HG02938 (cell line): Measurements from ENCODE around the gene RAD50.
"Not testable (repeated sequence)": the region's sequence is repeated elsewhere in the genome, so short reads cannot be mapped to it uniquely, and the experiment has no call there.

Experiments used
- ATAC-seq: cut with Tn5 transposase; IDR thresholded peaks from one replicate; pipeline ENCODE4 v1.9.1; 2021; ENCODE audit warnings: mild to moderate bottlenecking, moderate library complexity; ENCODE audit not compliant: unreplicated experiment

Gene RAD50

DNA sequence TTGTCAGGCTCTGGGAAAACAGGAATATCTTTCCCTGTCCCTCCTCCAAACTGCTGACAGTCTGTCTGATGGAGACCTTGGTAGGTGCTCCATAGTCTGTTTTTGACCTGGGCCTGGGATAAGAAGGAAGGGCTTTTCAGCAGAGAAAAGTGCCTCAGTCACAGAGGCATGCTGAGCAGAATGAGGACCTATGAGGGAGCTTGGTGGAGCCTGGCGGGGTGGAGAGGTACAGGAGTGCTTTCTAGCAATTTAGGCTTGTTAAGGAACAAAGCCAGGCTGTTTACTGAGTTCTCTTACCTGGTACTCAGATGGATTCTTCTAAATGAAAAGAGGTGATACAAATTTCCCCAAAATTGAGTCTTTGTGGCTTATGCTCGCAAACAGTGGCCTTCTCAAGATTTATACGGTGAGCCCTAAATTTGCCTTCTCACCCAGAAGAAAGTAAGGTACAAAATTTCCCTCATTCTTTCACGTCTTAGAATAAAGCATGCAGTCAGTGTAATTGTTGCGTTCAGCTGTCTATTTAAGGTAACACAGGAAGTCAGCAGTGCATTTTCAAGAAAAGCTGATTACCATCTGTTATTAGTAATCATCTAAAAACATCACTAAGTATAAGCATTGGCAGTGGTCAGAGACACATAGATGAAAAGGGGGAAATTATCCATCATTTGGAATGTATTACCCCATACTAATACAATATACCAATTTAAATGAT, 72.6 kb downstream of the RAD50 start:
- ATAC-seq, result peak; percentile 57

DNA sequence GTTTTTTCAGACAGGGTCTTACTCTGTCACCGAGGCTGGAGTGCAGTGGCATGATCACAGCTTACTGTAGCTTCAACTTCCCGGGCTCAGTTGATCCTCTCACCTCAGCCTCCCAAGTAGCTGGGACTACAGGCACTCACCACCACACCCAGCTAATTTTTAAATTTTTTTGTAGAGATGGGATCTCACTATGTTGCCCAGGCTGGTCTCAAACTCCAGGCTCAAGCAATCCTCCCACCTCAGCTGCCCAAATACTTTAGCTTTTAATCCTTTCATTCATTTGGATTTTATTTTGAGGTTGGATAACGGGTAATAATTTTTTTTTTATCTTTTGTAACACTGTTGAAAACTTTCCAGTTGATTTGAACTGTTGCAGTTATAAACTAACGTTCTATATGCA, 76.8 kb downstream of the RAD50 start:
- not testable (repeated sequence) for ATAC-seq

DNA sequence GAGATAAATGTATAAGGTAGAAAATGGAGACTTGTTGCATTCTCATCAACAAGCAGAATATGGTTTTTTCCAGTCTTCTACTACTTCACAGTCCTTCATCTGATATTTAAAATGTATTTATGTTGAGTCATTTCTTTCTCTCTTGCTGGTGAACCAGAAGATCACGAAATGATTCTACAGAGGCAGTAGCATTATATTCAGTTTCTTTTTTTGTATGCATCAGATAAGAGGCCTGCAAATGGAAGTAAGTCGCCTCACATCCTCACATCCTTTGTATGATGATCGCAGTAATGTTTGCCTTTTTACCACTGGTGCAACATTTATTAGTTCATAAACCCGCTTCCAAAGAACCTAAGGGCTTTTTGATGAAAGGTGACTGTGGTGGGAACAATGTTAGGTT, 79.1 kb downstream of the RAD50 start:
- peak; percentile 48 for ATAC-seq

DNA sequence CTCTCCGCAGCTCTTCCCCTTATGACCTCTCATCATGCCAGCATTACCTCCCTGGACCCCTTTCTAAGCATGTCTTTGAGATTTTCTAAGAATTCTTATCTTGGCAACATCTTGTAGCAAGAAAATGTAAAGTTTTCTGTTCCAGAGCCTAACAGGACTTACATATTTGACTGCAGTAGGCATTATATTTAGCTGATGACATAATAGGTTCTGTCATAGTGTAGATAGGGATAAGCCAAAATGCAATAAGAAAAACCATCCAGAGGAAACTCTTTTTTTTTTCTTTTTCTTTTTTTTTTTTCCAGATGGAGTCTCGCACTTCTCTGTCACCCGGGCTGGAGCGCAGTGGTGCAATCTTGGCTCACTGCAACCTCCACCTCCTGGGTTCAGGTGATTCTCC, 80.5 kb downstream of the RAD50 start:
- no peak for ATAC-seq

DNA sequence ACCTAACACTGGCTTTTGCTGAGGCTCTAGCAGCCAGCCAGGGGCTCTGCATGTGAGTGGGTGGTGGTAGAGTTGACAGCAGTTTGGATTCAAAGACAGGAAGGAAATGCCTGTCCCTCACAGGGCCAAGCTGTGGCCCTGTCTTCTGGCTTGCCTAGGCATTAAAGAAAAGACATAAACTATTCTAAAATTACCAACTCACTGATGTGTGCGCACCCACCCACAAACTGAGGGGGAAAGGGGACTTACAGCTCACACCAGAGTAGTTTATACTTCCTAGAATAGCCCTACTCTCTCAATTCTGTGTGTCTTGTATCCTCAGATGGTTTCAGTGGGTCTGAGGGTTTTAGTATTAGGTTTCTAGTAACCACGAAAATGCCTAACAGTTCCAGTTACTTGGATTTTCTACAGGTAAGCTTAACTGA, 82.9 kb downstream of the RAD50 start:
- peak; percentile 65 for ATAC-seq

DNA sequence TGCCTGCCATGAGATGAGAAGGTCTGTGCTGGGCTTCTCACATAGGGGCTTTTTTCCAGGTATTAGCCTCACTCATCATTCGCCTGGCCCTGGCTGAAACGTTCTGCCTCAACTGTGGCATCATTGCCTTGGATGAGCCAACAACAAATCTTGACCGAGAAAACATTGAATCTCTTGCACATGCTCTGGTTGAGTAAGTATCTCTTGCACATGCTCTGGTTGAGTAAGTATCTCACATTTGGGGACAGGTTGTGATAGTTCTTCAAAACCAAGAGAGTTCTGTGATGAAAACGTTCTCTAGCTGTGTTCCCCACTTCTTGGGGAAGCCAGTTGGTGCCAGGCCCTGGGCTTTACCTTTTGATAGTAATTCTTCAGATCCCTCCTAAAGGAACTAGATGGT, 83.8 kb downstream of the RAD50 start:
- ATAC-seq, result no peak

DNA sequence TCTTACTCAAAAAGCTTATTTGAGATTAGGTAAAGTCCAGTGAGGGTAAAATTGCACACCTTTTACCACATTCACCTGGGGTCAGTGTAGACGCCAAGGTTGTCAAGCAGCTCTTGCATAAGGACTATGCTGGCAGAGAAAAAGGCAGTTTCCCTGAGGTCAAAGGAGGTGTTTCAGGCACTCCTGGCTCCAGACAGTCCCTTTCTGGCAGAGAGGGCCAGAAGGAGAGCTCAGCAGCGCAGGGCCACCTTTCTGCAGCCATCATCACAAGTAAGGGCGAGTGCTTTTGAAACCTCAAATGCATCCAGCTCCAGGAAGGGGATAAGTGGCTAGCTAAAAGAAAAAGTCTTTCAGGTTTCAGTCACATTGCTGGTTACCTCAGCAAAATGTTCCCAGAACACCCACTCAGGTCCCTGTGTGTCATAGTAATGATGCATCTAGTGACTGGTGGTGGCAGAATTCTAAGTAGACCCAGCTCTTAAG, 84.5 kb downstream of the RAD50 start:
- no peak for ATAC-seq

DNA sequence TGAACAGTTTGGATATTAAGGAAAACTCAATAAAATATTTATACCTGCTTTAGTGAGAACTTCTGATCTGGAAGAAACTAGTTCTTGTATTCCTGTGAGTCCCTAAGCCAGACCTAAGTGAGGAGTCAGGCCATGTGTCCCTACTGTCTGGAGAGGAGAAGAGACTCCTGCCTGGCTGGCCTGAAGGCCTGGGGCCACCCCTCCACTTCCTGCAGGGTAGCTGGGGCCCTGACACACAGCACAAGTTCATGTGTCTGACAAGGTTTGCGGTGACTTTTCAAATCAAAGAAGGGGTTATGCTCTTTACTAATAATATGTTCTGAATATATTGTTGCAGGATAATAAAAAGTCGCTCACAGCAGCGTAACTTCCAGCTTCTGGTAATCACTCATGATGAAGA, 85.1 kb downstream of the RAD50 start:
- ATAC-seq, result no peak

DNA sequence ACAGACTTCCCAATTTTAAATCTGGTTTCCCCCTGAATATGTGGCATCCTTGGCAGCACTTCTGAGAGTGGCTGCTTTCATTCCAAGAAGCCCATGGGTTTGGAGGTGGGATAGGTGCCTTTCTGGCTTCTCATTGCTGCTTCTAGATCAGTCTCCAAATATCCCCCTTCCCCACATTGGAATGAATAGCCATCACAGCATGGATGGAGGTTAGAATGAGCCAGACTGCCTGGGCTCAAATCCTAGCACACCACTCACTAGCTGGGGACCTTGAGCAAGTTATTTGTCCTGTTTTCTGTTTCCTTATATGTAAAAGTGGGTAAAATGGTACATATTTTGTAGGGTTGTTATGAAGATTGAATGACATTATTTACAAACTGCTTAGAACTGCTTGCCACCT, 87.4 kb downstream of the RAD50 start:
- ATAC-seq, result no peak

DNA sequence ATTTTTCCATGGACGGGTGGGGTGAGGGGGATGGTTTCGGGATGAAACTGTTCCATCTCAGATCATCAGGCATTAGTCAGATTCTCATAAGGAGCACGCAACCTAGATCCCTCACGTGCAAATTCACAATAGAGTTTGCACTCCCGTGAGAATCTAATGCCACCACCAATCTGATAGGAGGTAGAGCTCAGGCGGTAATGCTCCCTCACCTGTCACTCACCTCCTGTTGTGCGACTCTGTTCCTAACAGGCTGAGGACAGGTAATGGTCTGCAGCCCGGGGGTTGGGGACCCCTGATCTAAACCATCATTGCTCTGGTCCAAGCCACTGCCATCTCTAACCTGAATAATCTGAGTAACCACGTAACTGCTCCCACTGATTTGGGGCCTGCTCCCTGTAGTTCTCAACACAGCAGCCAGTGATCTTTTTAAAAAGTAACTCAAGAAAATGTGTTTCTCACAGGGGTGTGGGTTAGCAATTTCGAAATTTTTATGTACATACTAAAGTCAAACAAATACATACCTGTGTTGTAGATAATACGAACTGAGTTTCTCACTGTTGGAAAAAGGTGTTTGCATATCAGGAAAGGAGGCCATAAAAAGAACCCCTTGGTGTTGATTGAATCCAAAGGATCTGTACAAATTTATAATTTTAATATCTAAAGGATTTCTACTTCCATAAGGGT, 89.9 kb downstream of the RAD50 start:
- ATAC-seq, result no peak

DNA sequence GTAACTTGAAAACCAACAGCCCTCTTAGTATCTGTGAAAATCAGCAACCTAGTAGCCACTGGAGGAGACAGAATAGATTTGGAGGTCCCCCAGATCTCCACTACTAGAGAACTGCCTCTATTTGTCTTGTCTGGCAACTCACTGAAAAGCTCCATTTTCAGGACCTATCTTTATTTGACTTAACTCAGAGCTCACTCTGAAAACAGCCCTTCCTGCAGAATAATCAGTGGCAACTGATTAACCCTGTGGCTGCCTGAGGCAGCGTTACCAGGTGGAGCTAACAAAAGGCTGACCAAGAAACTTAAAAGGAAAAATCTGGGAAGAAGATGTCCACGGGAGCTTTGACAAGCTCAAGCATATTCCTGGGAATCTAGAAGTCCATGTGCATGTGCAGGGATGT, 90.7 kb downstream of the RAD50 start:
- ATAC-seq, result no peak

DNA sequence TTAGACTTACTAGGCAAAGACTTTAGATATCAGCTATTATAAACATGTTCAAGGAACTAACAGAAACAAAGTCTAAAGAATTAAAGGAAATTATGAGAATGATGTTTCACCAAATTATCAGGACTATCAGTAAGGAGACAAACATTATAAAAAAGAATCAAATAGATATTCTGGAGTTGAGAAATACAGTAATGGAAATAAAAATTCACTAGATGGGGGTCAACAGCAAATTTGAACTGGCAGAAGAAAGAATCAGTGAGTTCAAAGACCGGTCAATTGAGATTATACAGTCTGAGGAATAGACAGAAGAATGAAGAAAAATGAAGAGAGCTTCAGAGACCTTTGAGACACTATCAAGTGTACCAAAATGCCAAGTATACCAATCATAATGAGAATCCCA, 91.6 kb downstream of the RAD50 start:
- ATAC-seq, result no peak

DNA sequence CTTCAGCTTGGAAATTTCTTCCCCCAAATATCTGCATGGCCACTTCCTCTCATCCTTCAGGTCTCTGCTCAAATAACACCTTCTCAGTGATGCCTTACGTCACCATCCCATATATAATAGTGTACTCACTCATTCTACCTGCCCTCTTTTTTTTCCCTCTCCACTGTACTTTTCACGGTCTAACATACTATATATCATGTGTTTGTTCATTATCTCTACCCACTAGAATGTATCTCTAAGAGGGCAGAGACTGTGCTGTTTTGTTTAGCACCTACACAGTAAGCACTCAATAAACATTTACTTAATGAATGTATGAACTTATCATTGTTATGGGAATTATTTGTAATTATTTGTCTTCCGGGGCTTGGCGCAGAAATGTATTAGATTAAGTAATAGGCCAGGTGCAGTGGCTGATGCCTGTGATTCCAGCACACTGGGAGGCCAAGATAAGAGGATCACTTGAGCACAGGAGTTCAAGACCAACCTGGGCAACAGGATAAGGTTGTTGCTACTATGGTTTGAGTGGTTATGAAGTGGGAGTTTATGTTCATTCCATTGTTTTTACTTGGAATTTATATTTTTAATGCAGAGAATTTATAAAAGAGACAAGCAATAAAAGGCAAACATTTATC, 95.2 kb downstream of the RAD50 start:
- no peak for ATAC-seq

DNA sequence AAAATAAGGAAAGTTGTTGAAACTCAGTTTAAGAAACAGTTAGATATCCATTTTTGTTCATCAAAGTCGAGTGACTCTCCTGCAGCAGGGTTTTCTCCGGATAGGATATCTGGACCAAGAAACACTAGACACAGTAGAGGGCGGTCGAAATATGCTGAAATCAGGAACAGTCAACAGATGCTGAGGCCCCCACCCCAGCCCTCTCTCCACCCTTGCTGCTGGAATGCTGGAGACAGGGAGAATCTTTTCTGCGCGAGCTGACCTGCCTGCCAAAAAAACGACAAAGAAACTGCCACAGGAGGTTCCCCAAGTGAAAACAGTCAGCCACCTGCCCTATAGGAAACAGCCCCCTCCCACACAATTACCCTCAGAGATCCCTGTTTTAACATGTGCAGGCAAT, 96.9 kb downstream of the RAD50 start:
- ATAC-seq, result no peak

DNA sequence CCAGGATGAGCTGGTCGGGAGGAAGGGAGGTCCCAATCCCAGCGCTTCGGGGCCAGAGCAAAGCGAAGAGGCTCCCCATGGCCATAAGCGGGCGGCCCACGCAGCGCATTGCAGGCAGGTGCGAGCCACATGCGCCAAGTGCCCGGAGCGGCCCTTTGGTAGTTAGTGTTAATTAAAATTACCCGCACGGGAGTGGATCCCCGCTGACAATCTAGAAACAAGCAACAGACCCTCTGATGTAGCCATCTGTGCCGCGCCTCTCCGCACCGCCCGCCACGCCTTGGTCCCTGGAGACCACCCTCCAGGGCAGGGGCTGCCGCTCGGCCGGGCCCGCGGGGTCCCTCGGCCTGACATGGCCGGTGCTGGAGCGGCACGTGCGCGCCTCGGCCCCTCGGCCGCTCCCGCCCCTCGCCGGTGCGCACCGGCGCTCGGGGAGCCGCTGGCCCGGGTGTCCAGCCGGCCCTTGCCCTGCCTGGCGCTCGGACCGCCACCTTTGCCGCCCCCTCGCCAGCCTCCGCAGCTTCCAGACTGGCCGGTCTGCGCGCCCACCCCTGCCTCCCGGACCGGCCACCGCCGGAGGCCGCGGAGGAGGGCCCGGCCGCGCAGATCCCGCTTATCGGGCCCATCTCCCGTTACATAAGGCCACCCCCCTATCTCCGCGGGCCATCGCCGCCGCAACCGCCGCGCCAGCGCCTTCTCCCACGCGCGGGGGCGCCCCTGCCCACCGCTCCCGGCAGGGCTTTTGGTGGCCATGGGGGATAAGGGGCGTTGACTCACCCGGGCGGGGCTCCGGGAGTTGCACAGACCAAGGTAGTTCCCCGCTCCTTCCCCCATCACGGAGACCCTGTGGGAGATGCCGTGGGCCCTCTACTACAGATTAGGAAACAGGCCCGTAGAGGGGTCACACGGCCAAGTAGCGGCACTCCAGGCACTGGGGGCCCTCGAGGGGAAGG, 99.3 kb downstream of the RAD50 start:
- no peak for ATAC-seq

DNA sequence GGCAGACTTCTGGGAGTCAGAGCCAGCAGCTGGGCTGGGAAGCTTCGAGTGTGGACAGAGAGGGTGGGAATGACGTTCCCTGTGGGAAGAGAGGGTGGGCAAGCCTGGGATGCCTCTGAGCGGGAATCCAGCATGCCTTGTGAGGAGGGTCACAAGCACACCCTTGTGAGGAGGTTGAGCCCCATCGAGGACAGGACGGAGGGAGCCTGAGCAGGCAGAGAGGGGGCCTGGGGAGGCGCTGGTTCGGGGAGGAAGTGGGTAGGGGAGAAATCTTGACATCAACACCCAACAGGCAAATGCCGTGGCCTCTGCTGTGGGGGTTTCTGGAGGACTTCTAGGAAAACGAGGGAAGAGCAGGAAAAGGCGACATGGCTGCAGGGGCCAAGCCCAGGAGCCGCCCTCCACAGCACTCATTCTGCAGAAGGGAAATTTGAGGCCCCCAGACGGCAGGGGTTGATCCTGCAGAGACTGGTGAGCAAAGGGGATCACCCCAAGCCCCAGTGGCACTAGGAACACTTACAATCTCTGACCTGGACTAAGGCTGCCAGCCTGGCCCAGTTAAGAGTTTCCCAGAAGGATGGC, 100.1 kb downstream of the RAD50 start:
- ATAC-seq, result no peak

DNA sequence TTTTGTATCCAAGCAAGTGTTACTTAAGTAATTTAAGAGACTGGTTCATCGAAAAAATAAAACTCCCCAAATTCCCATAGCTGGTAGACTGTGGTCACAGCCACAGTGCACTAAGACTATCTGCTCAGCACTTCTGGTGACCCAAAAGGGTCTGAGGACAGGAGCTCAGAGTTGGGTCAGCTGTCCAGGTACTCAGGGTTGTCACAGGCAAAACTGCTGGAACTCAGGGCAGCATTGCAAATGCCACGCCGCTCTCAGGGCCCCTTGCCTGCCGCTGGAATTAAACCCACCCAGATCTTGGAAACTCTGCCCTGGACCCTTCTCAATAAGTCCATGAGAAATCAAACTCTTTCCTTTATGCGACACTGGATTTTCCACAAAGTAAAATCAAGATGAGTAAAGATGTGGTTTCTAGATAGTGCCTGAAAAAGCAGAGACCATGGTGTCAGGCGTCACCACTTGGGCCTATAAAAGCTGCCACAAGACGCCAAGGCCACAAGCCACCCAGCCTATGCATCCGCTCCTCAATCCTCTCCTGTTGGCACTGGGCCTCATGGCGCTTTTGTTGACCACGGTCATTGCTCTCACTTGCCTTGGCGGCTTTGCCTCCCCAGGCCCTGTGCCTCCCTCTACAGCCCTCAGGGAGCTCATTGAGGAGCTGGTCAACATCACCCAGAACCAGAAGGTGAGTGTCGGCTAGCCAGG, 101.1 kb downstream of the RAD50 start, which contains the start of gene IL13:
Gene IL13, plus strand, starts transcription at position 498 of the 705 bp plus-strand sequence. Its CDS starts 14 bp downstream, at position 512.
- ATAC-seq, result no peak

DNA sequence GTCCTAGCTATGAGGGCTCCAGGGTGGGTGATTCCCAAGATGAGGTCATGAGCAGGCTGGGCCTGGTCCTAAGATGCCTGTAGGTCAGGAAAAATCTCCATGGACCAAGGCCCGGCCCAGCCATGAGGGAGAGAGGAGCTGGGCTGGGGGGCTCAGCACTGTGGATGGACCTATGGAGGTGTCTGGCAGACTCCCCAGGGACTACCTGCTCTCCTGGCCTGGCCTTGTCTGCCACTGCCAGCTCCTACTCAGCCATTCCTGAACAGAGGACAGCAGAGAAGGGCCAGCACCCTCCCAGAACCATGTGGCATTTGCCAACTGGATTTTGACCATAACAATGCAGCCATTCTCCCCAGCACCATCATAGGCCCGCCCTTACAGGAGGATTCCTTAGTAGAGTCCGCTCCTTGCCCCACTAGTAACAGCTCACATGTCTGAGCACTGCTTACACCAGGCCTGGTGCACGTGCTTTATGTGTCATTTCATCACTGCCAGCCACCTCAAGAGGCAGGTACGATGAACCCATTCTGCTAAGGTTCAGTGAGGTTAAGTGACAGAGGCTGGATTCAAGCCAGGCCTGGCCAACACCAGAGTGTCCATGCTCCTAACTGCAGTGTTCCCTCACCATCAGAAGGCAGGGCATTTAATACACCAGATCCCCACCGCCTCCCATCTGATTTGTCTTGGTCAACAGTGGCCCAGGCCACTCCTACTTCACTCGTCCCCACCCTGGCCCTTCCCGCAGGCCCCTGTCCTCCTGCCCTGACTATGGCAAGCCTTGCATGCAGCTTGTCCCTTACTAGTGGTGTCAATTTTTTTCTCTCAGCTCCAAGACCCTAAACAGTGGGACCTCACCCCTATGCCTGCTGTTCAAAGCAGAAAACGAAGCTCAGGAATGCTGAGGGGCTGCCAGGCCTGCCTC, 101.9 kb downstream of the RAD50 start:
- no peak for ATAC-seq
